Measurements from ENCODE around the gene CUL3. TPM values are rescaled to one million over a fixed set of nuclear protein-coding genes. Genes with fewer than 3 reads are reported as not detected.

Gene CUL3
- polyA plus RNA-seq, 2 donors = 74.8 to 159 TPM

DNA sequence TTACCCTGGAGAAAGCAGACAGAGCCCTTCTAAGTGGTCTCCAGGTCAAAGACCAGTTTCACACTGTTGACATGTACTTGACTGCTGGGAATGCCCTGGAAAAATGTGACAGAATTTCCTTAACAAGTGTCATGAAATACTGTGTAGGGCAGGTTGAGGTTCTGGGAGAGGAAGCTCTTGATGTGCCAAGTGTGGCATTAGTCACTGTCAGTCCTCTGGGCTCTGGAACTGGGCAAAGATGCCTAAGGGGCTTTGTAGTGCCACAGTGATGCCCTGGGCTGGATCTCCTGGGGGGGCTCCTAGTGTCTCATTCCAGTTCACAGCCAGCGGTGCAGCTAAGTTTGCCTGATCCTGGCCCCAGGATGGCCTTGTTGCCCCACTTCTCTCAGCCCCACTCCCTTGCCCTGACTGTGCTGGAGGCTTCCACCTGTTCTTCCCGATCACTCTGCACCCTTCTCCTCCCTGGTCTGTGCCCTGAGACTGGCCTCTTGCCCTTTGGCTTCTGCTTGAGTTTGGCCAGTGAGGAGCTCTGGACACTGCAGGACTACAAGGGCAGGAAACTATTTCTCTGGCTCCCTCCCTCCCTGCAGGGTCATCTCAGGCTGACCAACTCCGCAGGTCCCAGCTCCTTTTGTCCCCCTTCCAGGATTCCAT lies 156.2 kb downstream of the CUL3 start:
- 82 to 84% methylated on average over 3 of the region's 3 CpGs for WGBS, 2 donors
- H3K9me3 ChIP-seq (ENCODE audit: control insufficient read depth in 2 of 2, insufficient read depth in 1 of 2, low read depth in 1 of 2, low read length in 1 of 2) = no peaks in the 10 kb centered on the region

DNA sequence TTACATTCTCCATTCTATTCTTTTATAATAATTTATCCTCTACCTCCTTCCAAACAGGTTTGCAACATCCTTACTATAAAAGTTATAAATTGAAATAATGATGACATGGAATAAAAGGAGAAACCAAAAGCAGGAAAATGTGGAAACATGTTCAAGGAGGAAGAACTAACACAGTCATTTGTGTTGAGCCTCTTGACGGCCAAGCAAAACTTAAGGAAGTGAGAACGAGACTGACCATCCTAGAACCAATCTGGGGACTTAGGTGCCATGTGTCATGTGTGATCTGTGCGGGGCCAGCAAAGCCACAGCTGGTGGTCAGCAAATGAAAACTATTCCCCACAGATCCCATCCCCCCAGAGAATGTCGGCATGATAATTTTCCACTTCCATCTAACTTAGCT lies 157.7 kb downstream of the CUL3 start:
- Histone ChIP-seq H3K27ac (ENCODE audit: low read depth in 2 of 2, low read length in 1 of 2) (no peak overlapping the region), H3K4me3 (ENCODE audit: low read depth in 1 of 2, low read length in 2 of 2) (no peak overlapping the region), H3K27me3 (ENCODE audit: control insufficient read depth in 1 of 2, insufficient read depth in 2 of 2, low read length in 2 of 2) (no peaks in the 10 kb centered on the region), H3K4me1 (ENCODE audit: control insufficient read depth in 2 of 2, insufficient read depth in 2 of 2, low read length in 1 of 2) (no peaks in the 10 kb centered on the region), H3K36me3 (ENCODE audit: control insufficient read depth in 2 of 2, insufficient read depth in 2 of 2, low read length in 1 of 2) (no peaks in the 10 kb centered on the region), H3K9me3 (ENCODE audit: control insufficient read depth in 2 of 2, insufficient read depth in 1 of 2, low read depth in 1 of 2, low read length in 1 of 2) (no peaks in the 10 kb centered on the region)
- 78 to 83% methylated on average over 4 of the region's 4 CpGs for WGBS, 2 donors

More for the DNA sequence above, 156.2 kb downstream of the CUL3 start:
- H3K27ac ChIP-seq (ENCODE audit: low read depth in 2 of 2, low read length in 1 of 2) = no peak overlapping the region
- no peaks in the 10 kb centered on the region for H3K4me1 ChIP-seq (ENCODE audit: control insufficient read depth in 2 of 2, insufficient read depth in 2 of 2, low read length in 1 of 2)
- no peak overlapping the region for H3K4me3 ChIP-seq (ENCODE audit: low read depth in 1 of 2, low read length in 2 of 2)
- H3K36me3 ChIP-seq (ENCODE audit: control insufficient read depth in 2 of 2, insufficient read depth in 2 of 2, low read length in 1 of 2) = no peaks in the 10 kb centered on the region
- no peaks in the 10 kb centered on the region for H3K27me3 ChIP-seq (ENCODE audit: control insufficient read depth in 1 of 2, insufficient read depth in 2 of 2, low read length in 2 of 2)

DNA sequence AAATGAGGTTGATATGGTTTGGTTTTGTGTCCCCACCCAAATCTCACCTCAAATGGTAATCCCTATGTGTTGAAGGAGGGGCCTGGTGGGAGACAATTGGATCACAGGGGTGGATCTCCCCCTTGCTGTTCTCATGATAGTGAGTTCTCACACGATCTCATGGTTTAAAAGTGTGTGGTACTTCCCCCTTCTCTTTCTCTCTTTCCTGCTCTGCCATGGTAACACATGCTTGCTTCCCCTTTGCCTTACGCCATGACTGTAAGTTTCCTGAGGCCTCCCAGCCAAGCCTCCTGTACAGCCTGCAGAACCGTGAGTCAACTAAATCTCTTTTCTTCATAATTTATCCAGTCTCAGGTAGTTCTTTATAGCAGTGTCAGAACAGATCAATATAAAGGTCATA lies 158.5 kb downstream of the CUL3 start:
- WGBS, 2 donors = 71 to 78% methylated on average over 3 of the region's 3 CpGs
- no peaks in the 10 kb centered on the region for H3K4me1 ChIP-seq (ENCODE audit: control insufficient read depth in 2 of 2, insufficient read depth in 2 of 2, low read length in 1 of 2)

DNA sequence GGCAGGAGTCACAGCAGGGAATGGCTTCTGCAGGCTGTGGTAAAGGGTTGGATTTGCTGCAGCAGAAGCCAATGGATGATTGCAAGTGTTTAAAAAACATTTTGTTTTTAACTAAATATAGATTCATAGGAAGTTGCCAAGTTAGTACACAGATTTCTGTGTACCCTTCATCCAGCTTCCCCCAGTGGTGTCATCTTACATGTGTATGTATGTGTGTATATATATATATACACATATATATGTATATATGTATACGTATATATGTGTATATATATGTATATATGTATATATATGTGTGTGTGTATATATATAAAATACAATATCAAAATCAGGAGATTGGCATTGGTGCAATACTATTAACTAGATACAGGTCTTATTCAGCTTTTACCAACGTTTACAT lies 164.1 kb downstream of the CUL3 start:
- H3K27me3 ChIP-seq (ENCODE audit: control insufficient read depth in 1 of 2, insufficient read depth in 2 of 2, low read length in 2 of 2) = no peaks in the 10 kb centered on the region
- no peak overlapping the region for H3K27ac ChIP-seq (ENCODE audit: low read depth in 2 of 2, low read length in 1 of 2)
- no peaks in the 10 kb centered on the region for H3K36me3 ChIP-seq (ENCODE audit: control insufficient read depth in 2 of 2, insufficient read depth in 2 of 2, low read length in 1 of 2)
- H3K4me3 ChIP-seq (ENCODE audit: low read depth in 1 of 2, low read length in 2 of 2) = no peak overlapping the region
- WGBS, 2 donors = 84 to 97% methylated on average over 2 of the region's 2 CpGs
- H3K9me3 ChIP-seq (ENCODE audit: control insufficient read depth in 2 of 2, insufficient read depth in 1 of 2, low read depth in 1 of 2, low read length in 1 of 2) = no peaks in the 10 kb centered on the region
- no peaks in the 10 kb centered on the region for H3K4me1 ChIP-seq (ENCODE audit: control insufficient read depth in 2 of 2, insufficient read depth in 2 of 2, low read length in 1 of 2)

More for the DNA sequence above, 158.5 kb downstream of the CUL3 start:
- Histone ChIP-seq H3K27me3 (ENCODE audit: control insufficient read depth in 1 of 2, insufficient read depth in 2 of 2, low read length in 2 of 2) (no peaks in the 10 kb centered on the region), H3K9me3 (ENCODE audit: control insufficient read depth in 2 of 2, insufficient read depth in 1 of 2, low read depth in 1 of 2, low read length in 1 of 2) (no peaks in the 10 kb centered on the region), H3K27ac (ENCODE audit: low read depth in 2 of 2, low read length in 1 of 2) (no peak overlapping the region), H3K4me3 (ENCODE audit: low read depth in 1 of 2, low read length in 2 of 2) (no peak overlapping the region), H3K36me3 (ENCODE audit: control insufficient read depth in 2 of 2, insufficient read depth in 2 of 2, low read length in 1 of 2) (no peaks in the 10 kb centered on the region)

Other genes starting within 250 kb of the CUL3 start
- under 1 TPM; 0.33 TPM for gene FAM124B, start 183.3 kb downstream of the CUL3 start, polyA plus RNA-seq
- not detected for gene CCDC195, start 131.0 kb upstream of the CUL3 start, polyA plus RNA-seq

Data from esophagus (tissue), 2 donors.